ENCODE measurements around the gene PRKCE.
"Not testable (repeated sequence)": the region's sequence is repeated elsewhere in the genome, so short reads cannot be mapped to it uniquely, and the experiment has no call there.

Gene PRKCE

DNA sequence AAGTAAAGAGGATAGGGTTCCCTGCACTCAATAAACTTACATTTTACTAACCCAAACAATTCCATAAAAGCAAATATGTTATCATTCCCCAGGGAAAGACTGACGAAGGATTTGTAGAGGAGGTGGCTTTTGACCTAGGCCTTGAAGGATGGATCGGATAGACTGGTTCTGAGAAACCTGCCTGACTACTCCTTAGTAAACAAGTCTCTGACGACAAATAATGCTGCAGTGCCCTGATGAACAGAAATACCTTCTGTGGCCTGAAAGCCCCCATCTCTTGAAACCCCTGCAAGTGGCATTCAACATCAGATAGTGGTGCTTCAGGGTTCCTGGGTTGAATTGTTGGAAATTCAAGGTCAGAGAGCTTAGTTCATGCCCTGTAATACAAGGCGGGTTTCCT lies 19.2 kb downstream of the PRKCE start:
- no peak for DNase-seq

GRCh38 chr2:45672138-45672537 lies 20.7 kb downstream of the PRKCE start:
- DNase-seq, result no peak

GRCh38 chr2:45674035-45674816 lies 22.8 kb downstream of the PRKCE start:
- DNase-seq, result no peak

DNA sequence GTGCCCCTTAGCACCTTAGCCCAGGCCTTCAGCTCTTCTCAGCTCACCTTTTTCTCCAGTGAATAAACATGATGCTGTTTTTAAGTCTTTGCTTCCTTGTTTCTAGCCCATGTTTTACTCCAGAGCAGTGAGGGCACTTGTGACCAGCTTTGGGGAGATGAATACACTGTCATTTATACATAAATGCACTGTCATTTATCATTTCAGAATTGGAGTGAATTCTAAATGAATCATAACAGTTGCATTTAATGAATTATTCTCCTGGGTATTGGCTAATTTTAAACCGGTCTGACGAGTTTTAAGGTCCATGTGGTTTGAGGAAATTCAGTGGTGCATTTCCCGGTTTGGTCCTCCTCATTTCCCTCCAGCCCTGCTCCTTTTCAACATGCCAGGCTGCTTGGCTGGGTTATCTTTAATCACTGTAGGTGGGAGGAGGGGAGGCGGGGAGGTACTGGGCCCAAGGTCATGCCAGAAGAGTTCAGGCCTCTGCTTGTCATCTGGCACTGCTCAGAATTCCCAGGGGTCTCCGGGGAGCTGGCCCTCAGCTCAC lies 23.9 kb downstream of the PRKCE start:
- DNase-seq, result peak; percentile 63

DNA sequence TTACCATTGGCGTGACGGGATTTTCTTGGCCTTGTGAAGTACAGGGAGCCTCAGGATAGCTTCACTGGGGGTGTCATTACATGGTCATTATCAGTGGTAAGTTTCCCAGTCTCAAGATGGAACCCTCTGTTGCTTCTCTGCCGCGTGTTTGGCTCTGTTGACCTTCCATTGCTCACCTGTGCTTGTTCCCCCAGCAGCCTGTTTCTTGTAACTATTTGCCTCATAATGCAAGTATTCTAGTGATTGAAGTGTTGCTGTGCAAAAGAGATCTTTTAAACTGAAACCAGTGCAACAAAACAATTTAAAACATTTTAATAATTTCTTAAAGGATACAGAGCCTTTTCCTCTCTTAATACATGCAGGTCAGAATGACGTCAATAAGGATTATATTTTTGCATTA lies 24.6 kb downstream of the PRKCE start:
- DNase-seq, result no peak

GRCh38 chr2:45678791-45679348 lies 27.4 kb downstream of the PRKCE start:
- DNase-seq, result no peak

DNA sequence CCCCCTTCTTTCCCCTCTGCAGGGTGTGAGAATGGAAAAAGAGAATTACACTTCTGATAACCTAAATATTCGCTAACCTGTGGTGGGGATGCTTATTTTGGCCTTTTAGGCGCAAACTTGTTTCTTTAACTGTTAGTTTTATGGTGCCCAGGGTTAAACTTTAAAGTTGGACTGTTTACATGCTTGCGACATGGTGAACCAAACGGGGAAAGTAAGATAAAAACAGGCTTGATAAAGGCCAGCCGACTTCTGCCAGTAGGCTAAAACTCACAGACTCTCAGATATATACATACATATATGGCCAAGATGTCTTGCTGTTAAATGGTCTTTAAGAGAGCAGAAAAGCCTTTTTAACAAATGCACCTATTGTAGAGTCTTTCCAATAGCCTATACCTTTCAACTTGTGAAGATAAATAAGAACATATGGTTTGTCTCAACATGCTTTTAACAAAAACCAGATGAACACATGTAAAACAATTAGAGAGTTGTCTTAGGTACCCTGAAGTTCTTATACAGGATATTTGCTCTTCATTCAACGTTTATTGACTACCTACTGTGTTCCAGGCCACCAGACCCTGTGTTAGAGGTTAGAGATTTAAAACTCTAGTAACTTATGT lies 29.0 kb downstream of the PRKCE start:
- no peak for DNase-seq

- no peak for DNase-seq
These were observed 30.2 kb downstream of the PRKCE start for GRCh38 chr2:45681675-45682074.

DNA sequence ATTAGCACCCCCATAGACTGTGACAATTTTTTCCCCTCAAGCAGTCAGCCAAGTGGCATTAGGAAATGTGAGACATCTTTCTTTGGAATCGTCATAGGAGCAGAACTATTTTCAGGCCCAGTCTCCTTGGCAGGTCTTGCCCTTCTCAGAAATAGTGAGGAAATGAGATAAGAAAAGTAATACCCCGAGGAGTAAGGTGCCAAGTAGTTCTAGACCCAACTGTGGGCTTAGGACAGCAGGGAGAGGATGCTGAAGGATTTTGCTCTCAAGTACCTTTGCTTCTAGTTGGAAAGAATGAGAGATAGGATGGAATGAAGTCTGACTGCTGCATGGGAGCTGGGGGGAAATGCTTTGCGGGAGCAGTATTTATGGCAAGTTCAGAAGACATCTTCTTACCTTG lies 31.8 kb downstream of the PRKCE start:
- no peak for DNase-seq

DNA sequence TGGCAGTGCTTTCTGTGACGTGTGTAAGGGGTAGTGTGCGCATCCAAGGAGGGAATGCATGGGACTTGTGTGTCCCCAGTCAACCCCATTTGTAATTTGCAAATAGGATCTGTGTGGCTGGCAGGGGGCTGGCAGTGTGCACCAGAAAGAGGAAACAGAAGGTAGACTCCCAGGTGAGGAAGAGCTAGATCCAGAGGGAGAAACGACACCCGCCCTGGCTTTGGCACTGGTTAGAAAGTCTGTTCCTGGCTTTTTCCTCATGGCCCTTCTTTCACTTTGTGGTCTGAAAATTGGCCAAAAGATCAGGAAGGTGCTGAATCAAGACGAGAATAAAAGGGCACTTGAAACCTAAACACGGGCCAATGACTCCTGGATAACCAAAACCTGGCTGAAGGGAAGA lies 33.3 kb downstream of the PRKCE start:
- no peak for DNase-seq

- DNase-seq, result no peak
These were observed 33.8 kb downstream of the PRKCE start for GRCh38 chr2:45685260-45685659.

GRCh38 chr2:45687964-45688363 lies 36.5 kb downstream of the PRKCE start:
- no peak for DNase-seq

GRCh38 chr2:45688479-45689298 lies 37.2 kb downstream of the PRKCE start:
- no peak for DNase-seq

DNA sequence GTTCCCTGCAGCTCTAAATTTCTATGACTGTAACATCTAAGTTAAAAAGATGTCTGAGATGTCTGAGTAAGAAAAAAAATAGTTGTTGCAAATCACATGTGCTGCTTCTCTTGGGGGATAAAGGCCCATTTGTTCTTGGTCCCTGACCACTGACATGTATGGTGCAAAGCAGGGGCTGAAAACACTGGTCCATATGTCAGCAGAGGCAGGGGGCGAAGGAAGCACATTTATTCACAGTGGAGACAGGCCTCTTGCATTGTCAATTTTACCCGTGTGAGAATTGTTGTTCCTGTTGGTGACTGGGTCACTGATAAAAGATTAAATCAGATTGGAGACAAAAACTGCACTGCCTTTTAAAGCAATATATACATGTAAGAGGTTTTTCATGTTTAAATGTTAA lies 38.8 kb downstream of the PRKCE start:
- no peak for DNase-seq

GRCh38 chr2:45691171-45691999 lies 39.9 kb downstream of the PRKCE start:
- DNase-seq, result no peak

DNA sequence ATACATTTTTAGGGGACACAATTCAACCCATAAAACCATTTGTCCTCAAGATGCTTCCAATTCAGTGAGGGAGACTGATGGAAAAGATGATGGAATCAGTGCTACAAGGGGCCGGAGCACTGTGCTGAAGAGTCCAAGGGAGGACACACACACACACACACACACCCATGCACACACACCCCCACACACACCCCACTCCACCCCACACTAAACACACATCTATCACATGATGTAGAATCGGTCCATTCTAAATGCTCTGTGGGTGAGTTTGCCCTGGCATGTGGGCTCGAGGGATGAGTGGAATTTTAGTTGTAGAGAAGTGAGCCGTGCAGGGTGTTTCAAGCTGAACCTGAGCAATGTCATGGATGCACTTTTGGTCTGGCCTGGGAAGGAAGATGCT lies 41.1 kb downstream of the PRKCE start:
- no peak for DNase-seq

- not testable (repeated sequence) for DNase-seq
These were observed 44.1 kb downstream of the PRKCE start for GRCh38 chr2:45695480-45696007.

DNA sequence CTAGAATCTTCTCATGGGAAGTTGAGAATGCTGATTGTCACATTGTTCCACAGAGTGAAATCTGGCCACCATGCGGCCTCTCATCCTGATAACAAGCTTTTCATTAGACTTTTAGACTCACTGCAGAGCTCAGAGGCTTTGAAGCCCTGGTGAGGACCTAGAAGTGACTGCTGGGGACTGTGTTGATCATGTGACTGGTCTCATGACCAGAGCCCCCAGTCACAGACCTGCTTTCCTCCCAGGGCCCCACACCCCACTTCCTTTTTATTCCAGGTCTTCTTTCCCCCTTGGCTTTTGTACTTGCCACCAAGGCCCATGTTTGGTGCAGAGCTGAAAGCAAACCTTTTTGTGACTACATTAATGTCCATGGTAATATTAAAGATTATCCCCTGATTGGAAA lies 45.2 kb downstream of the PRKCE start:
- DNase-seq, result no peak

DNA sequence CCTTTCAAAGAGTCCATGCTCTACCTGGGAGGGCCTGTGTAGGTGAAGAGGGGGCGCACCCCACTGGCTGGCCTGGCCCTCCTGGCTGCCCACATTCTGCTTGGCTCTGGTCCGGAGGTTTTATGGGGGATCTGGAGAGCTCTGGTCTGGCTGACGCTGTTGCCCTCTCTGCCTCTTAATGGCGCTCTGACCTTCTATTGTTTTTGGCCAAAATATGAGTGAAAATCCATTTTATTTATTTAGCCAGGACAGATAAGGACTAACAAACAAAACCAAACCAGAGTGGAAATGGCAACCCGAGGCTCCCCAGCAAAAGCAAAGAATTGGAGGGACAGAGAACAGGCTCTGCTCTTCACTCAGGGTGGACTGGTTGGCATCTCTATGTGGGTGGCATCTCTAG lies 45.7 kb downstream of the PRKCE start:
- no peak for DNase-seq

GRCh38 chr2:45698554-45698953 lies 47.1 kb downstream of the PRKCE start:
- DNase-seq, result no peak

GRCh38 chr2:45699032-45699658 lies 47.7 kb downstream of the PRKCE start:
- no peak for DNase-seq
